GM12874 (cell line): ENCODE measurements around the gene SOHLH1.

Source experiments
- TF ChIP-seq, protein P1 (sequence below): IDR thresholded peaks from 2 replicates; pipeline ENCODE4 v1.5.1; 2011; ENCODE audit warnings: low read depth, mild to moderate bottlenecking, control low read depth, low read length, moderate library complexity; ENCODE audit not compliant: insufficient read depth

SOHLH1 gene

DNA sequence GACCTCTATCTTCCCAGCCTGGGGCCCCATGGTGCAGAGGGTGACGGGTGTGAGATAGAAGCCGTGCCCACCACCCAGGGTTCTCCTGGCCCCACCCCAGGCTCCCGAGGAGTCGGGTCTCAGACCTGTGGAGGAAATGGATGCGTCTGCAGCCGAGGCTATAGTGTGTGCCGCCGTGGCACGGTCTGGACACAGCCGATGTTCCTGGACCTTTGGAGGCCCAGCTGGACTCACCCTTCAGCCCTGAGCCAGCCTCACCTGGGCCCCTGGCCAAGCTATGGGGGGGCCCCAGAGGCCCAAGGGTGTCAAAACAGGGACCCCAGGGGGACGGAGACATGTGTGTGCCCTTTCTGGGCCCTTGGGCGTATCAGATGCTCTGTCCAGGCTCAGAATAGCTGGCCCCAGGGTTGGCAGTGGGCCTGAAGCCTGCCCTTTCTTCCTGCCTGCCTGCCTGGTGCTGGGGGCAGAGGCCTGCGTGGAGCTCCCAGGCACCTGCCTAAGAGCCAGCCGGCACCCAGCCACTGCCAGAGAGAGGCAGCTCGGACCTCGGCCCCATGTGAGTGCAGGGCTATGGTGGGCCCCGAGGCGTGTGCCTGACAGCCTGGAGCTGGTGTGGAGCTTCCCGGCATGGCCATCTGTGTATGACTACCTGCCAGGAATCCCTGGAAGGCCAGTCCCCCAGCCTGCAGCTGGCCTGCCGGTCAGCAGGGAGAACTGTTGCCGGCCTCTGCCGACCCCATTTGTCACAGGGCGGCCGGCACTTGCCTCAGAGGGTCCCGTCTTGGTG is 44.5 kb upstream of the SOHLH1 start:
- TF ChIP-seq, protein P1, sequence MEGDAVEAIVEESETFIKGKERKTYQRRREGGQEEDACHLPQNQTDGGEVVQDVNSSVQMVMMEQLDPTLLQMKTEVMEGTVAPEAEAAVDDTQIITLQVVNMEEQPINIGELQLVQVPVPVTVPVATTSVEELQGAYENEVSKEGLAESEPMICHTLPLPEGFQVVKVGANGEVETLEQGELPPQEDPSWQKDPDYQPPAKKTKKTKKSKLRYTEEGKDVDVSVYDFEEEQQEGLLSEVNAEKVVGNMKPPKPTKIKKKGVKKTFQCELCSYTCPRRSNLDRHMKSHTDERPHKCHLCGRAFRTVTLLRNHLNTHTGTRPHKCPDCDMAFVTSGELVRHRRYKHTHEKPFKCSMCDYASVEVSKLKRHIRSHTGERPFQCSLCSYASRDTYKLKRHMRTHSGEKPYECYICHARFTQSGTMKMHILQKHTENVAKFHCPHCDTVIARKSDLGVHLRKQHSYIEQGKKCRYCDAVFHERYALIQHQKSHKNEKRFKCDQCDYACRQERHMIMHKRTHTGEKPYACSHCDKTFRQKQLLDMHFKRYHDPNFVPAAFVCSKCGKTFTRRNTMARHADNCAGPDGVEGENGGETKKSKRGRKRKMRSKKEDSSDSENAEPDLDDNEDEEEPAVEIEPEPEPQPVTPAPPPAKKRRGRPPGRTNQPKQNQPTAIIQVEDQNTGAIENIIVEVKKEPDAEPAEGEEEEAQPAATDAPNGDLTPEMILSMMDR: no peak

DNA sequence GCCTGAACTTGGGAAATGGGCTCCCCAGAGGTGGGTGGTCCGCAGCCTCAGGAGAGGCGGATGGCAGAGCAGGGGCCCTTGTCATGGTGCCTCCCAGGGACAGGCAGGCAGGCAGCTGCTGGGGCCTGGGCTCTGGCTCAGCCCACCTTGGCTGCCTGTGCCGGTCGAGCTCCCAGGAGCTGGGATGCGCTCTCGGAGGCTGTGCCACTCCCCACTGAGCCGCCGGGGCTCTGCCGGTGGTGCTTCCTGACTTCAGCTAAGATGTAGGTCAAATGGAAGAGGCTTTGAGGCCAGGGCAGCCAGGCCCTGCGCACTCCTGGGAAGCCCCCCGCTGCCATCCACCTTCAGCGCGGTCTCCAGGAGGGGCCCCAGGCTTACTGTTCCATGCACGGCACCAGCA is 43.7 kb upstream of the SOHLH1 start:
- TF ChIP-seq, protein P1: no peak

DNA sequence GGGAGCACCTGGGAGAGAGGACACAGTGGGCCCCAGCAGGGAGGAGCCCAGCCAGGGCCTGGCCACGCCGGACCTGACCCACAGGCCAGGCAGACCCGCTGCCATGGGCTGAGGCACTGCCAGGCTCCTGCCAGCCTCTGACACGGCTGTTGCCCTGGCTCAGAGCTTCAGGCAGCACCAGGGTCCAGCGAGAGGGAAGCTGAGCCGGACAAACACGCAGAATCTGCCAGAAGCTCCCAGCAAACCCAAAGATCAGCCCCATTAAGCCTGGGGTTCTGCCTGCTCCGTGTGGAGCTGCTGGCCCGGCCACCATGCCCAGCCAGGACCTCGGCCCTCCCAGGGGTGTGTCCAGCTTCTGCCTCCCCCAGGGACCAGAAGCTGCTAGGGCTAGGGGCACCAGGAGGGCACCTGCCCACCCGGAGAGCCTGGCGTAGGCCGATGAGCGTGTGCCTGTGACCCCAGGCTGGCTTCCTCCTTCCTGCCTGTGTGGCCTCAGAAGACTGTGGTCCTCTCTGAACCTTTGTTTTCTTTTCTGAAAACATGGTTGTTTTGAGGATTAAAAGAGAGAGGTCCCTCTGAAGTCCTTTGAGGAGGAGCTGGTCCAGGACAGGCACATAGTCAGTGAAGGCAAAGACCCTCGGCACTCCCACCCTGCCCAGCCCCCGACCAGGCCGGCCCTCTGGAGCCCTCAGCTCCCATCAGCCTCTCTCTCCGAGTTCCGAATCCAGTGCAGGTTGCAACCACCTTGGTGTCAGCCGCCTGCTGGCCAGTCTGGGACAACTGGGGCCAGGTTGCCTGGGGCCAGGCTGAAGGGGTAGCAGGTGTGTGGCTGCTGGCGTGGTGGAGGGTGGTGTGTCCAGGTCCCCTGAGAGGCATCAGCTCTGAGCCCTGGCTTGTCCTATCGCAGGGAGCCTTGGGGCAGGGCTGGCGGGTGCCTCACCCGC is 42.3 kb upstream of the SOHLH1 start:
- TF ChIP-seq, protein P1: no peak

DNA sequence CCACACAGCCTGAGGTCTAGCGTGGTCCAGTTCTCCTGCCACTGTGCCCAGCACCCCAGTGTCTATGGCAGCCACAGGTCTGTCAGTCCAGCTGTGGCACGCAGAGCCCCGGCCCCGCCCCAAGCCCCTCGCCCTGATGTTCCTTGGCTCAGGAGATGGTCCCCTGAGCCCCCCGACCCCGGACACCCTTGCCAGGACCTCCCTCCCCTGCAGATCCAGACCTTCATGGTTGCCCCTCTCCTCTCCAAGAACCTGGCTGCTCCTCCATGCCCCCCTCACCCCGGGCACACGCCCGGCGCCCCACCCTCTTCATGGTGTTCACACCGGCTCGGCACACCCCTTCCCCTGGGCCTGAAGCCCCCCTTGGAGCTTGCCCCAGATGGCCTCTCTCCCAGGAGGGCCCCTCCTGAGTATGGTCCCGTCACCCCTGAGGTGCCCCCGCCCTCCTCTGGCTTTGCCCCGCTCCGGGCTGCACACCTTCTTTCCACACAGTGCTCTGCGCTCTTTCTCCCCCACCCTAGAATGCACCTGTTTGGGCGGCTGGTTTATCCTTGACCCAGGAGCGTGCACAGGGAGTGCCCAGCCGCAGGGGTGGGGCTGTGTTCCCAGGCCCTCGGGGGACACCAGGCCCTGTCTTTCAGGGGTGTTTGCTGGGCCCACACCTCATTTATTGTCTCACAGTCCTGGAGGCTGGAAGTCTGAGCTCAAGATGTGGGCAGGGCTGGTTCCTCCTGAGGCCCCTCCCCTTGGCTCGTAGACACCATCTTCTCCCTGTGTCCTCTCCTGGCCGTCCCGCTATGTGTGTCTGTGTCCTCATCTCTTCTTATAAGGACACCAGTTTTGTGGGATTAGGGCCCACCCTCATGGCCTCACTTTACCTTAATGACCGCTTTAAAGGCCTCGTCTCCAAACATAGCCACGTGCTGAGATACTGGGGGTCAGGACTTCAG is 40.3 kb upstream of the SOHLH1 start:
- TF ChIP-seq, protein P1: no peak

DNA sequence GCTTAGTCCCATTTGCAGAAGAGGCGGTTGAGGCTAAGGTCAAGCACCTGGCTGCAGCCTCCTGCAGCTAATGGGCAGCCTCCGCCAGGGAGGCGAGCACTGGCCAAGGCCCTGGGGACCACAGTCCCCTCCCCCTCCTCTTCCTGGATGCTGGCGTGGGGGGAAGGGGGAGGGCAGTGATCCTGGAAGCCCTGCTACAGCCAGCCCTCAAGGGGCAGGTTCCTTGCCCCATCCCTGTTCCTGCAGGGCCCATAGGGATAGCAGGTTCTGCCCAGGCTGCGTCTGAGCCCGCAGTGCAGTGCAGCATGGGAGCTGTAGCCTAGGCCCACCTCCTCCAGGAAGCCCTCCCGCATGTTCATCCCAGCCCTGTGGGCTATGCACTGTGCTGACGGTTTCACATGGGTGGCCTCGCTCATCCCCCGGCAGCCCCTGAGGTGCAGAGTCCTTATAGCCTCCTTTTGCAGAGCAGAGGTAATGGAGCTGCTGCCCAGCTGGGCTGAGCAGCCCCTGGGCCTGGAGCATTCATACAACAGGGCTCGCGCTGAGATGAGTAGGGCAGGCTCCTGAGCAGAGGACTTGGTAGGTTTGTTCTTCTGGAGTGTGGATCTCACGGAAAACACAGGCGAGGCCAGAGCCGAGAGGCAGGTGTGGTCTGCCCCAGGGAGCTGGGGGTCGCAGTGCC is 38.7 kb upstream of the SOHLH1 start:
- TF ChIP-seq, protein P1: no peak

DNA sequence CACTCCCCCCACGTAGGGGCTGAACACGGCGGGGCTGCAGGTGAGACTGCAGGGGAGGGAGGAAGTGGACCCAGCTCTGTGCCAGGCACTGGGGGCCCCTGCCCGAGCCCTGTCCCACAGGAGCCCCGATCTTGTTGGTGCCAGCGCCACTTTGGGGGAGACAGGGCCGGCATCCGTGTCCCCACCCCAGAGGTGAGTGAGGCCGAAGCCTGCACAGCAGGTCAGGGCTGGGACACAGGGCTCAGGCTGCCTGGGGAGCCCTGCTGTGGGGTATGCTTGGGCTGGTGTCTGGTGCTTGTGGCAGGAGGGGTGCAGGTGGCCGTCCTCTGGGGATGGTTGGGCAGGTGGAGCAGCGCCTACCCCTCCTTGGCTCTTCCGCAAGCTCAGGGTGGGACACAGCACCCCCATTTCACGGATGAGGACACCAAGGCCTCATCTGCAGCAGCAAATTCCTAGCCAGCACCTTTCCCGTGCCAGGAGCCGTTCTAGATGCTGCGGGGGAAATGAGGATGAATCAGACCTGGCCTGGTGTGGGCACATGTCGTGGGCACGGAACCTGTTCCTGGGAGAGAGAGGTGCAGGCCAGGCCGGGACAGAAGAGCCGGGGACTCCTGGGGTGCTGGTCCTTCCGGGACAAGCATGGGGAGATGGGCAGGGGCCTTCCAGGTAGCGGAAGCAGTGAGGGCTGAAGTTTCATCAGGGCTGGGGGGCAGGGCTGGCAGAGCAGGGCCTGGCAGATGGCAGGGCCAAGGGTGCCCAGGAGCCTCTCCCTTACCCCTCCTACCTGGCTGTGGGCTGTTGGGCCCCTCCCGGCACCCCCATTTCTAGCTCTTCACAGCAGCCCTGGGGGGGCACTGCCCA is 37.9 kb upstream of the SOHLH1 start:
- TF ChIP-seq, protein P1: no peak
